Hematopoietic multipotent progenitor cell treated with erythropoietin and hydrocortisone succinate and interleukin-3 and kit ligand, for 6 days (in vitro differentiated cells): ENCODE results near the gene SEC63.
"Not testable (repeated sequence)": the region's sequence is repeated elsewhere in the genome, so short reads cannot be mapped to it uniquely, and the experiment has no call there.

Experiments
- DNase-seq: peaks from one replicate; pipeline ENCODE4 v3.0.0-alpha.2; 2015

SEC63 gene

DNA sequence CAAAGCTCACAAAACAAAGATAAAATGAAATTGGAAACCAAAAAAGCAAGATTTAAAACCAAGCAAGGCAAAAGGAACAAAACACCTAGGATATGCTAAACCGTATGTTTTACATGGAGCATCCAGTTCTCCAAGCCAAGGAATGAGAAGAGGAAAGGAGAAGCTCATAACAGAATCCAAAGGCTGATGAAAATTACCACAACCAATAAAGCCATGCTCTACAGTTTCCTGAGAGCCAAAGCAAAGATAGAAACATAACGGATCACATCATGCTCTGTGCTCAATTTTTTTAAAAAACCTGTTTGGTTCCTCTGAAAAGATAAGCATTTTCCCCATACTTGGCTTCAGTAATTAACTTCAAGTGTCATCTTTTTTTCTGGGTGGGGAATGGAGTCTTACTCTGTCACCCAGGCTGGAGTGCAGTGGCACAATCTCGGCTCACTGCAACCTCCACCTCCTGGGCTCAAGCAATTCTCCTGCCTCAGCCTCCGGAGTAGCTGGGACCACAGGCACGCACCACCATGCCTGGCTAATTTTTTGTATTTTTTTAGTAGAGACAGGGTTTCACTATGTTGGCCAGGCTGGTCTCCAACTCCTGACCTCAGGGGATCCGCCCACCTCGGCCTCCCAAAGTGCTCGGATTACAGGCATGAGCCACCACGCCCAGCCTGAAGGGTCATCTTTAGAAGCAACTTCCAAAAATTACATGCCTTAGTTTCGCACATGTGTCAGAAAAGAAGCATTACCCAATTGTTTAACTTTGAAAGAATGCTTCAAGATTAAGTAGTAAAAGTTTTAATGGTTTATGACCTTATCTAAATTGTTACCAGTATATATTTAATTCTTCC lies 31.1 kb downstream of the SEC63 start:
- DNase-seq = peak; percentile 6

DNA sequence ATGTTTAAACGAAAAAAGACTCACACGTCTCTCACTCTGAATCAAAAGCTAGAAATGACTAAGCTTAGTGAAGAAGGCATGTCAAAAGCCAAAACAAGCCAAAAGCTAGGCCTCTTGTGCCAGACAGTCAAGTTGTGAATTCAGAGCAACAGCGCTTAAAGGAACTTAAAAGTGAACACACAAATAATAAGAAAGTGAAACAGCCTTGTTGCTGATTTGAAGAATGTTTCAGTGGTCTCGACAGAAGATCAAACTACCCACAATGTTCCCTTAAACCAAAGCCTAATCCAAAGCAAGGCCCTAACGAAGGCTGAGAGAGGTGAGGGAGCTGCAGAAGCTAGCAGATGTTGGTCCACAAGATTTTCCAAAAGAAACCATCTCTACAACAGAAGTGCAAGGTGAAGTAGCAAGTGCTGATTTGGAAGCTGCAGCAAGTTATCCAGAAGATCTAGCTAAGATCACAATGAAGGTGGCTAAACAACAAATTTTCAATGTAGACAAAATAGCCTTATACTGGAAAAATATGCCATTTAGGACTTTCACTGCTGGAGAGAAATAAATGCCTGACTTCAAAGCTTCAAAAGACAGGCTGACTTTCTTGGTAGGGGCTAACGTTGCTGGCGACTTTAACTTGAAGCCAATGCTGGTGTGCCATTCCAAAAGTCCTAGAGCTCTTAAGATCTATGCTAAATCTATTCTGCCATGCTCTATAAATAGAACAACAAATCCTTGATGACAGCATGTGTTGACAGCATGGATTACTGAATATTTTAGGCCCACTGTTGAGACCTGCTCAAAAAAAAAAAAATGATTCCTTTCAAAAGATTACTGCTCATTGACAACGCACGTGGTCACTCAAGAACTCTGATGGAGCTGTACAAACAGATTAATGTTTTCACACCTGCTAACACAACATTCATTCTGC lies 40.3 kb downstream of the SEC63 start:
- no peak for DNase-seq

DNA sequence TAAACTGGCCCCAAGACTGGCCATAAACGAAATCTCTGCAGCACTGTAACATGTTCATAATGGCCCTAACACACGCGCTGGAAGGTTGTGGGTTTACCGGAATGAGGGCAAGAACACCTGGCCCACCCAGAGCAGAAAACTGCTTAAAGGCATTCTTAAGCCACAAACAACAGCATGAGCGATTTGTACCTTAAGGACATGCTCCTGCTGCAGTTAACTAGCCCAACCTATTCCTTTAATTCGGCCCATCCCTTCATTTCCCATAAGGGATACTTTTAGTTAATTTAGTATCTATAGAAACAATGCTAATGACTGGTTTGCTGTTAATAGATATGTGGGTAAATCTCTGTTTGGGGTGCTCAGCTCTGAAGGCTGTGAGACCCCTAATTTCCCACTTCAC lies 41.0 kb downstream of the SEC63 start:
- DNase-seq = not testable (repeated sequence)

DNA sequence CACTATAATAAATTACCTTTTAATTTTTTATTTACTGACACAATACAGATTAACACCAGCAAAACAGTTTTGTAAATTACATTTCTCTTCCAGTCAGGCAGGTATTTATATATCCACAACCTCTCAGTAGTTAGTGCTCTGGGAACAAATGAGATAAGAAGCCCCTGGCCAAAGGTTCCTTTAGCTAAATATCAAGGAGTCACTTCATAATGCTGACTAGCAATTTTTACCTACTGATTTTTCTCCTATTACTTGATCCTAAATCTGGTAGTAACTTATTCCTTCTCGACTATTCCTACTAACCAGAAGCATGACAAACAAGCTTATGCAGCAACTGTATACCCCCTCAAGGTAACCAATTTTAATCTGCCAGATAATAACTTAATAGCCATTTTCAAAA lies 46.3 kb downstream of the SEC63 start:
- no peak for DNase-seq

DNA sequence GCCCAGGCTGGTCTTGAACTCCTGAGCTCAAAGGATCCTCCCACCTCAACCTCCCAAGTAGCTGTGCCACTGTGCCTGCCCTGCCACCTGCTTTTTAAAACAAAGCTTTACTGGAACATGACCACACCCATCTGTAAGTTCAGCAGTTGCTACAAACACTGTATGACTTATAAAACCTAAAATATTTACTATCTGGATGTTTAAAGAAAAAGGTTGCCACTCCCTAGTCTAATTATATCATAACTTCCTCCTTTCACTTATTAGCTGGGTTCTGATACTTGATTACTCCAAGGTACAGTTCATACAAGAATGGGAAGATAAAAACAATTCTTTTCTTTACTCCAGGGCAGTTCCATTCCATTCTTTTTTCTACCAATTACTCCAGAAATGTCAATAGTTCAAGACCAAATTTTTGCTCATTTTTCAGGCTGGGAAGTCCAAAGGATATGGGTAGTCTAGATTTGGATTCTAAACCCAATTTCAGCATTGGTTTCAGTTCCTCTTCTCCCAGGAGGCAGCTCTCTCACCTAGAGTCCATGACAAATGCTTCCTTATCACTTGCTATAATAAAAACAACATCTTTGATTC lies 63.1 kb downstream of the SEC63 start:
- DNase-seq = peak; percentile 43

DNA sequence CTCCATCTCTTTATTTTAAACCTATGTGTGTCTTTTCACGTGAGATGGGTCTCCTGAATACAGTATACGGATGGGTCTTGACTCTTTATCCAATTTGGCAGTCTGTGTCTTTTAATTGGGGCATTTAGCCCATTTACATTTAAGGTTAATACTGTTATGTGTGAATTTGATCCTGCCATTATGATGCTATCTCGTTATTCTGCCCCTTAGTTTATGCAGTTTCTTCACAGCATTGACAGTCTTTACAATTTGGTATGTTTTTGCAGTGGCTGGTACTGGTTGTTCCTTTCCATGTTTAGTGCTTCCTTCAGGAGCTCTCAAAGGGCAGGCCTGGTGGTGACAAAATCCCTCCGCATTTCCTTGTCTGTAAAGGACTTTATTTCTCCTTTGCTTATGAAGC lies 67.6 kb downstream of the SEC63 start:
- not testable (repeated sequence) for DNase-seq

DNA sequence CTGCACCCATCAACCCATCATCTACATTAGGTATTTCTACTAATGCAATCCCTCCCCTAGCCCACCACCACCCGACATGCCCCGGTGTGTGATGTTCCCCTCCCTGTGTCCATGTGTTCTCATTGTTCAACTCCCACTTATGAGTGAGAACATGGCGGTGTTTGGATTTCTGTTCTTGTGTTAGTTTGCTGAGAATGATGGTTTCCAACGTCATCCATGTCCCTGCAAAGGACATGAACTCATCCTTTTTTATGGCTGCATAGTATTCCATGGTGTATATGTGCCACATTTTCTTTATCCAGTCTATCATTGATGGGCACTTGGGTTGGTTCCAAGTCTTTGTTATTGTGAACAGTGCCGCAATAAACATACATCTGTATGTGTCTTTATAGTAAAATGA lies 72.1 kb downstream of the SEC63 start:
- not testable (repeated sequence) for DNase-seq

DNA sequence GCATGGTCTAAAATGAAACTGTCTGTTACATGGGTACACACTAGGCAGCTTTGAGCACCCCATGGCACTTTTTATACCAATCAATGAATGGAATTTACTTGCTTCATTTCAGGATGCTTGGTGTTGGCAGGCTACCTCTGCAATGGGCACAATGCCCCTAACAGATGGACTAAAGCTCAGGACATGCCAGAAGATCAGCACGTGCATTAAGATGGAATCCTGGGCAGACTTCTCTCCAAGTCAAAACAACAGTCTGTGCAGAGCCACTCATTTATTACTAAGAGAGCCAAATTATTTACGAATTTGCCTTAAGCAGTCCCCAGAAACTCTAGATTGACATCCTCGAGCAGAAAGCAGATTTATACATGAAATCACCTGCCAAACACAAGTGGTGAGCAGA lies 78.1 kb downstream of the SEC63 start:
- no peak for DNase-seq

DNA sequence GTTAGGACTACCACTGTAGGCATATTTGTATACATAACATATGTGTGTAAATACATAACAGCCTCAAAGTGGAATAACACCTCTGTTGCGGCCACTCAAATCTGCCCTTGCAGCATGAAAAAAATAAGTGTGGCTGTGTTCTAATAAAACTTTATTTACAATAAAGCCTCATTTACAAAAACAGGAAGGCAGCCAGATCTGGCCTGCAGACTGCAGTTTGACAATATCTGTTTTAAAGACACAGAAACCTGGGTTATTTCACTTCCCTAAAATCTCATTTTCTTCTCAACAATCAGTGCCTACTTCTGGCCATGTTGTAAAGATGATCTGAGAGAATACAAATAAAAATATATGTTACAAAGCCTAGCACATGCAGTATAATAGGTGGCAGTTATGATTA lies 80.0 kb downstream of the SEC63 start:
- DNase-seq = no peak

DNA sequence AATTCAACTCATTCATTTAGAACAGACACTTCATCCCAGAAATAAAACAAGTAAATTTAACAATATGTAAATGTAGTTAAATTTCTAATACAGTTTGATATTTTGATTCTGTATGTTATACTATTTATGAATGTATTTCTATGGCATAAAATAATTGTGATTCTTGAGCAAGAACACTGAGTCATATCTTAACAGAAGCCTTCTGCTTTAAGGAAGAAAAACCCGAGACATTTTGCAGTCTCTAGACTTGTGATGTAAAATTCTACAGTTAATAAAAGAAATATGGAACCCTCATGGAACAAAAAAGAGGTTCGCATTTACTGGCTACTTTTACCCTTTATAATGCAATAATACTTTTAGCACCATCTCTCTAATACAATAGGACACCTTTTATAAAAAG lies 86.0 kb downstream of the SEC63 start:
- no peak for DNase-seq

DNA sequence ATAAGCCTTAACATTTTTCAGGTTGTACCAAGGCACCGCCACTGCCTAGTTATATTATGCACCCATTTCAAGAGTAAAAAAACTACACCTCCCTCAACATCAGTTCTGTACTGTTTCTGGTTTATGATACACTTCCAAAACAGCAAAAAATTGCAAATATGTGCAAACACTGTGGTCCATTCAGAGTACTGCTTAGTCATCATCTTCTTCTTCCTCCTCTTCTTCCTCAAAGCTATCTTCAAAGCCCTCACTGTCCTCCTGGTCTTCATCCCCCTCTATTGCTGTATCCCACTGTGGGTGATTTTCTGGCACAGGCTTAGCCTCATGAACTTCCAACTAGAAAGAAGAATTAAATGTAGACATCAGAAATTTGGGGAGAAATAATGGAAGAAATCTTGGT lies 86.5 kb downstream of the SEC63 start:
- DNase-seq = not testable (repeated sequence)

DNA sequence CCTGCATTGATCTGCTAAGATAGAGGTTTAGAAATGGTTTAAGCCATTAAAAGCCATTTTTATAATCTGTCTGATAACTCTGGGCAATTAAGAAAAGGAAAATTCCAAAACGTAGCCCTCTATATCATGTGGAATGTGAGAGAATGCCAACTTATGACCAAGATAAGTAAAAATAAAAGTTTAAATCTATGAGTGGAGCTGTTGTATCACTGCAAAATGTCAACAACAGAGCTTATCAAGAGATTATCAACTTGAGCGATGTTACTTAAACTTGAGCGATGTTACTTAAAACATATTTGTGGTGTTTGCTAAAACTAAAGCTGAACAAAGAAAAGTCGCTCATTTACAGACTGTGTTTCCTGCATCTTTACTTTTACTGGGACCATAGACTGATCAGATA lies 87.0 kb downstream of the SEC63 start:
- no peak for DNase-seq

DNA sequence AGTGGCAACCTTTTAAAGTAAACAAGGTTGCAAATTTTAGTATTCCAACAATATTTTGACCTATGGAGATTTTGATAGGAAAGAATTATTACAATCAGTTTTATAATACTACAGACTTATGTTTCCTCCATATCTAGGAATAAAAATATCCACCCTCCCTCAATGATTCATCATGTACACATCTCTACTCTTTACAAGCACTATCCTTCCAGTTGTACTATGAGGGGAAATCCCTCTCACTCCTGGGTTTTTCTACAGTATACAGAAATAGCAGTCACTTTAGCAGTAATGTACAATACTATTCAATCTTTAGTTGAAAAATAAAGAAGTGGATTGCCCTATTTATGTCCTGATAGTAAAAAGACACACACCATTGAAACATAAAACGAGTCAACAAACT lies 87.6 kb downstream of the SEC63 start:
- no peak for DNase-seq

DNA sequence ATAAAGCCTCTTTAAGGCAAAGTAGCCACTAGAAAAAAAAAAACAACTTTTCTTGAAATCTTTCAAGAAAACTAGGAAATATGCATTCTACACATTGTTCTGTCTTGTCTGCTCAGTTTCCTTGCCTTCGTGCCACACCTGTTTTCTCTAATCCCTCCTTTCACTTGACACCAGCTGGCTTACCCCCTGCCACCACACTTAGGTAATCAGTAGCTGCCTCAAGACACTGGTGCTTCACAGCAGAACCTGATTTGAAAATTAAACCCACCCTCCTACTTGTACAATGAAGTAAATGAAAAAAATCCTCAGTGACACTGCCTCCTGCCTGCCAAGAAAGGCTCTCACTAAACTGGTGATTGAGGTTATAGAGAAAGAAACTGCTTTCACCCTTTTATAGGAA lies 88.1 kb downstream of the SEC63 start:
- DNase-seq = no peak

DNA sequence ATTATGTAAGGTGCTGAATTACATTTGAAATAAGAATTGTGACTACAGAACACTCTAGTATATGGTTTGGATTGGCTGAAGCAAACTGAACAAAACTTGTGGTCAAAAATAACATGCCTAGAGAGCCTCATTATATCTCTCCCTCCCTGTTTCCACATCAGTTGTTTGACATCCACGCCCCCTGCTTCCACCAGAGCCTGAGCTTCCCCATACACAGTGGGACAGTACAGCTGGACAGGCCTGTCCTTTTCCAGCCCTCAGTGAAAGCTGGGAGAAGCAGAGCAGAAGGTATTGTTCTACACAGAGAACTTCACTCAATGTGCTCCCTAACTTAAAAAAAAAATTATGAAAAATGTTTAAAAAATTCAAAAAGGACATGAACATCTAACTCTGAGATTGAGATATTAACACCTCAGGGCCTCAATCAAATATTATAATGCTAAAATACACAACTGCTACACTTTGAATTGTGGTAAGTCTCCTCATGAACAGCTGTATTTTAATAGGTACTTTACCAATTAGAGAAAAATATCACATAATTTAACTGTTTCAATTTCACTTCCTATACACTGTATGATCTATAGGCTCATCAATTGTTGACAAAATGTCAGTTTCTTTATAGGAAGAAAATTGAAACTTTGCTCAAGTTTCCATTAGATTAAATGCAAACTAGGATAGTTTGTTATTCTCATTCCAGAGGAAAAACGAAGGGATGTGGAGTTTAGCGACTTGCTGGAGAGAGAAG lies 89.0 kb downstream of the SEC63 start:
- no peak for DNase-seq

DNA sequence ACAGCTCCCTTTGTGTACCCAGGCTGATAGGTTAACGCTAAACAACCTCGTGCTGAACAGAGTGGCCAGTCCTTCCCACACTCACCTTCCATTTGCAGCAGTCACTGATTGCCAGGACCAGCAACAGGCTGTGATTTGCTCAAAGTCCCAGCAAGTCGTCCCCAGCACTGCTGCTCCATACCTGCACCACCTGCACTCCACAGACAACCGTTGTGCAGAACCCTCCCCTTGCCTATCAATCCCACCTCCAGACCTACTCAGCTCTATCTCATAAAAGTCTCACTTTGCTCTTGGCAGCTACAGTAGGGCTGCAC lies 90.7 kb downstream of the SEC63 start:
- DNase-seq = no peak

DNA sequence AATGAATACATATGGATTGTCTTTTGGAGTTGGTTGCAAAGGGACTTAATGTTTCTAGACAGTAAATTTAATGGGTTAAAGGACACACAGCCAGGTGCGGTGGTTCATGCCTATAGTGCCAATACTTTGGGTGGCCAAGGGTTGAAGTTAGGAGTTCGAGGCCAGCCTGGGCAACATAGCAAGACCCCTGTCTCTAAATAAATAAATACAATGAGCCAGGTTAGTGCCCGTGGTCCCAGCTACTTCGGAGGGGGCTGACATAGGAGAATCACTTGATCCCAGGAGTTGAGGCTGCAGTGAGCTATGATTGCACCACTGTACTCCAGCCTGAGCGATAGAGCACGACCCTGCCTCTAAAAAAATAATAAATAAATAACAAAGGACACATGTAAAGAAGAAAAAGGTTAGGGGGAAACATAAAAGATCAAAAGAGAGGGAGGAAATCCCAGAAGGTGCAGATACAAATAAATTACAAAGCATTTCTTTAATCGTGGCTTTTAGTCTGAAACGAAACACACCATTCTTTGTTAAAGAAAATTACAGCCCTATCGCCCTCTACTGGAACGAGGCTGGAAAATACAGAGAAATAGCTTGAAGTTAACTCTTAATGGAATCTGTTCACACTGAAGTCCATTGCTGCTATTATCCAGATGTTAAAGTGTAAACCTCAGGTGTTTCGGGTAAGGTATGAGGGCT lies 91.3 kb downstream of the SEC63 start:
- peak; percentile 77 for DNase-seq

DNA sequence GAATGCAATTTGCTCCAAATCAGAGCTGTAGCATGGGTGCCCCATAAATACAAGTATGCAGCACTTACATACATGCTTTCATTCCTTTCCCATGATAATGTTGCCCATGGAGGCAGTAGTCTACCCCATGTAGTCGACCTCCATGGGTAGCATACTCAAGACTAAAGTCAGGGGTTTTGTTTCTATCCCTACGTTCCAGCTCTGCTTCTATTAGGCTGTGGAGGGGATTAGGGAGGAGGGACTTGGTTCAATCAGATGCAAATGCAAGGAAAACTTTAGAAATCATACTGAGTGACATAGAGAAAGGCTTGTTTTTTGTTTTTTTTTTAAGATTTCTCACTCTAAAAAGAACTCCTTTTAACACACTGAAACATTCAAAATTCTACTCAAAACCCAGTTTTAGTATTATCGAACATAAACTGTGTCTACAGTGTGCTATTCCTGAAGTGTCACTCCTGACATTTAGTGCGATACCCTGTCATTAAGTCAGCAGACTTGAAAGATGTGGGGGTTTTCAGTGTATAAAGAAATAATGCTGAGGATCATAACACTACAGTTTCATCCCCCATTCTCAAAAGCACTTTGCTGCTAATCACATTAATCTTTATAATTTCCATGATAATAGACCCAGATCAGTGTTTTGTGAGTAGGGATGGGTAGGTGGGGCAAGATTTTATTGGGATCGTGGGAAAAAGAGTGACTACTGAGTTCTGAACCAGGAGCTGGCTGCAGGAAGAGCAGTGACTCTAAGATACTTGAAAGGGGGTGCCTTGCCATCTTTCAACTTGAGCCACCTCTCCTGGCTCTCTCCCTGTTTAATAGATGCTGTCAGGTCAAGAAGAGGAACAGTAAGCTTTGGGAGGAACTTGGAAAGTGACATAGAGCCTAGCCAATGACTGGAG lies 93.5 kb downstream of the SEC63 start:
- no peak for DNase-seq

DNA sequence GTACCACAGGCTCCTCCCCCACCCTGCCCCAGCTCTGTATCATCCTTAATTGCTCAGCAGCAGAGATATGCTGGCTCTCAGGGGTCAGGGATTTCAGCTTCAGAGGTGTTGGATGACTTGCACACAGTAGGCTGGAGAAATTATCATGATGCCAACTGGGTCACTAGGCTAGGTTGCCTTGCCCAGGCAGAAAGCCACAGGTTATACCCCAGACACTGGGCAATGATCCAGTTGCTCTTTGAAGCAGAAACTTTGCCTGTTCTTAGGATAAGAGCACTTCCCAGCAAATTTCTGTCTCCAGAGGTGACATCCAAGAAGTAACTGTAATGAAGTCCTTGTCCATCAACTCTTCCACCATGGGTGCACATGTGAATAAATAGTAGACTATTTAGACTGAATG lies 95.6 kb downstream of the SEC63 start:
- no peak for DNase-seq

DNA sequence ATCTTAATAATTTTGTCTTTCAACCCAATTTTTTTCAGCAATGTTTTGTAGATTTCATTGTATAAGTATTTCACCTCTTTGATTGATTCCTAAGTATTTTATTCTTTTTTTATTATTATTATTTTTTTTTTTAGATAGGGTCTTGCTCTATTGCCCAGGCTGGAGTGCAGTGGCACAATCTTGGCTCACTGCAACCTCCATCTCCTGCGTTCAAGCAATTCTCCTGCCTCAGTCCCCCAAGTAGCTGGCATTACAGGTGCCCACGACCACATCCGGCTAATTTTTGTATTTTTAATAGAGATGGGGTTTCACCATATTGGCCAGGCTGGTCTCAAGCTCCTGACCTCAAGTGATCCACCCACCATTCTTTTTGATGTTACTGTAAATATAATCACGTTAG lies 97.0 kb downstream of the SEC63 start:
- DNase-seq = not testable (repeated sequence)

DNA sequence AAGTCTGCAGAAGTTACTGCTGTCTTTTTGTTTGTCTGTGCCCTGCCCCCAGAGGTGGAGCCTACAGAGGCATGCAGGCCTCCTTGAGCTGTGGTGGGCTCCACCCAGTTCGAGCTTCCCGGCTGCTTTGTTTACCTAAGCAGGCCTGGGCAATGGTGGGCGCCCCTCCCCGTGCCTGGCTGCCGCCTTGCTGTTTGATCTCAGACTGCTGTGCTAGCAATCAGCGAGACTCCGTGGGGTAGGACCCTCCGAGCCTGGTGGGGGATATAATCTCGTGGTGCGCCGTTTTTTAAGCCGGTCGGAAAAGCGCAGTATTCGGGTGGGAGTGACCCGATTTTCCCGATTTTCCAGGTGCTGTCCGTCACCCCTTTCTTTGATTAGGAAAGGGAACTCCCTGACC lies 97.9 kb downstream of the SEC63 start:
- not testable (repeated sequence) for DNase-seq
